K562 (cell line): Measurements from ENCODE around the gene SMAD5. TPM values are rescaled to one million over a fixed set of nuclear protein-coding genes. Genes with fewer than 3 reads are reported as not detected.
A peak's percentile ranks its signal among the peaks of the same experiment; 100 is the strongest.

Source experiments
- ATAC-seq: fragments of 200-7000 bp; cut with Tn5 transposase; 3 replicates; pipeline ENCODE4 v1.9.1; 2020; ENCODE audit warnings: moderate library complexity
- BruUV-seq: library from RNA; stranded (reverse); fragments of 400-500 nt; replicated peaks from 2 replicates; lab custom pipeline; 2021; lab: Mats Ljungman, UMichigan
- CTCF ChIA-PET: fragments of 300-600 bp; formaldehyde crosslinking; extraction: SDS; loops from one replicate; lab custom pipeline; 2021; ENCODE audit warnings: low intra/inter-chr PET ratio; lab: Yijun Ruan, JAX
- POLR2A ChIA-PET: fragments of 300-600, 350-650 bp; sonication (Branson Sonifier 250); formaldehyde crosslinking; extraction: SDS; loops from one replicate; lab custom pipeline; 2021; ENCODE audit warnings: antibody characterized with exemption, inconsistent platforms; lab: Yijun Ruan, JAX
- DNase-seq, 4 experiments: peaks; one replicate each; pipeline versions ENCODE4 v3.0.0 to v3.0.0-alpha.2; 2011 to 2018; ENCODE audit warnings: low spot score in 3 of 4, mixed read lengths in 3 of 4; ENCODE audit errors: extremely low read depth in 1 of 4
- FAIRE-seq: peaks from 2 replicates; lab custom pipeline; 2011; peaks lifted over from hg19 to GRCh38; lab: Jason Lieb, UNC
- H2AFZ ChIP-seq: 2 replicates; pipeline ENCODE4 v1.6.0; 2011; ENCODE audit warnings: low read depth, low read length, control low read depth, inconsistent platforms
- H3K27ac ChIP-seq: fragments of 200-600 bp; 3 replicates; pipeline ENCODE4 v1.8.0; 2011; ENCODE audit warnings: low read depth, mild to moderate bottlenecking, control low read depth, inconsistent platforms, low read length, moderate library complexity, mixed read lengths; ENCODE audit errors: extremely low read depth
- H3K27me3 ChIP-seq, 2 experiments: fragments of 300-600 bp in 1 of 2; 2 replicates in 1 of 2; 3 replicates in 1 of 2; pipeline versions ENCODE4 v1.6.0 to v1.8.0; 2011; ENCODE audit warnings: inconsistent platforms in 2 of 2, low read length in 2 of 2, mild to moderate bottlenecking in 1 of 2, mixed read lengths in 1 of 2, moderate library complexity in 1 of 2; ENCODE audit not compliant: control insufficient read depth in 2 of 2, insufficient read depth in 2 of 2
- H3K36me3 ChIP-seq: fragments of 300-600 bp; 3 replicates; pipeline ENCODE4 v1.8.0; 2011; ENCODE audit warnings: mild to moderate bottlenecking, low read length, inconsistent platforms; ENCODE audit not compliant: control insufficient read depth, insufficient read depth
- H3K4me1 ChIP-seq, 2 experiments: fragments of 200-600 bp in 1 of 2; replicated peaks in 1 of 2; 2 replicates in 1 of 2; 3 replicates in 1 of 2; pipeline versions ENCODE4 v1.5.1 to v1.8.0; 2011; ENCODE audit warnings: inconsistent platforms in 2 of 2, low read length in 2 of 2, mild to moderate bottlenecking in 1 of 2, mixed read lengths in 1 of 2, moderate library complexity in 1 of 2; ENCODE audit not compliant: control insufficient read depth in 2 of 2, insufficient read depth in 2 of 2
- H3K4me2 ChIP-seq: 2 replicates; pipeline ENCODE4 v1.6.1; 2011; ENCODE audit warnings: low read length, control low read depth, inconsistent platforms, mixed read lengths; ENCODE audit not compliant: insufficient read depth
- H3K4me3 ChIP-seq: fragments of 200-600 bp; sonication (generic), shearing (Covaris generic); 2 replicates; pipeline ENCODE4 v1.5.1; 2016; ENCODE audit warnings: control low read depth, inconsistent platforms
- H3K79me2 ChIP-seq: fragments of 200-600 bp; 3 replicates; pipeline ENCODE4 v1.8.0; 2011; ENCODE audit warnings: low read length, inconsistent platforms; ENCODE audit not compliant: control insufficient read depth, insufficient read depth
- H3K9ac ChIP-seq, 2 experiments: 2 replicates each; pipeline versions ENCODE4 v1.6.0 to v1.6.1; 2011; ENCODE audit warnings: low read depth in 2 of 2, low read length in 2 of 2, control low read depth in 1 of 2, inconsistent platforms in 1 of 2, mild to moderate bottlenecking in 1 of 2, mixed read lengths in 1 of 2; ENCODE audit not compliant: insufficient read depth in 1 of 2
- H3K9me1 ChIP-seq: one replicate; pipeline ENCODE4 v1.6.0; 2011; ENCODE audit warnings: inconsistent platforms, mild to moderate bottlenecking, low read length, moderate library complexity; ENCODE audit not compliant: control insufficient read depth, insufficient read depth
- H3K9me3 ChIP-seq: replicated peaks from 2 replicates; pipeline ENCODE4 v1.5.1; 2011; ENCODE audit warnings: low read depth, low read length, inconsistent platforms; ENCODE audit not compliant: control insufficient read depth, insufficient read depth
- H4K20me1 ChIP-seq: replicated peaks from 2 replicates; pipeline ENCODE4 v1.6.1; 2011; ENCODE audit warnings: low read length, inconsistent platforms, mixed read lengths; ENCODE audit not compliant: control insufficient read depth, insufficient read depth
- BRD4 ChIP-seq: fragments of 200-600 bp; sonication (generic); IDR thresholded peaks from 2 replicates; pipeline ENCODE4 v1.6.1; 2017; ENCODE audit warnings: inconsistent platforms
- NRF1 ChIP-seq, 2 experiments: fragments of 450-650 bp; IDR thresholded peaks in 1 of 2; conservative IDR thresholded peaks in 1 of 2; 2 replicates each; pipeline ENCODE4 v1.6.1; 2014; ENCODE audit warnings: mild to moderate bottlenecking in 2 of 2
- ZNF830 ChIP-seq: fragments of 250-450 bp; sonication (Bioruptor Pico); IDR thresholded peaks from 2 replicates; pipeline ENCODE4 v1.5.0; 2021; ENCODE audit warnings: mild to moderate bottlenecking
- ZSCAN32 ChIP-seq: fragments of 450-650 bp; formaldehyde crosslinking; IDR thresholded peaks from 2 replicates; pipeline ENCODE4 v1.4.0; 2020; ENCODE audit warnings: mild to moderate bottlenecking, moderate library complexity
- WGBS: fragments of 100-300 bp; shearing (Covaris generic); methylation state at CpG from one replicate; pipeline ENCODE4 v1.1.6; 2016; ENCODE audit warnings: low coverage, mixed read lengths; ENCODE audit not compliant: insufficient coverage; ENCODE audit errors: missing lambda C conversion rate; 5-methylcytosine and 5-hydroxymethylcytosine counted together
- in situ Hi-C: fragments of 300-500 bp; cut with MboI; formaldehyde crosslinking; loops from 4 replicates; pipeline ENCODE4 v1.15.0; 2018; ENCODE audit warnings: inconsistent platforms, mixed read lengths
- intact Hi-C: fragments of 100-400 bp; cut with micrococcal nuclease; formaldehyde crosslinking; loops from 2 replicates; pipeline ENCODE4 v1.14.2; 2022
- polyA plus RNA-seq, 8 experiments: library from polyadenylated mRNA; depleted of rRNA in 4 of 8; stranded (reverse) in 5 of 8; unstranded in 3 of 8; fragments of >200 nt; fragmentation: Nextera tagmentation in 2 of 8; fragmentation: Illumina TruSeq in 1 of 8; extraction: Ambion mirVana in 2 of 8; extraction: Trizol in 1 of 8; gene quantifications; 2 replicates each; pipeline versions ENCODE4 v1.2.1 to v1.2.3, GENCODE V29; 2011 to 2014; ENCODE audit warnings: inconsistent platforms in 1 of 8, missing spikeins in 1 of 8
- total RNA-seq, 7 experiments: library from RNA; depleted of rRNA in 6 of 7; stranded (reverse); fragments of >200 nt in 6 of 7; fragmentation: Illumina TruSeq in 2 of 7; extraction: Trizol in 2 of 7; gene quantifications; 2 replicates each; pipeline versions ENCODE4 v1.2.1 to v1.2.3, GENCODE V29; 2011 to 2021; ENCODE audit warnings: low replicate concordance in 1 of 7
- TF ChIP-seq, protein P1 (sequence below): fragments of 200-800 bp; sonication (Bioruptor generic); IDR thresholded peaks from 2 replicates; pipeline ENCODE4 v1.6.1; 2017; ENCODE audit warnings: missing genetic modification characterization, missing compliant biosample characterization
- TF ChIP-seq, protein P2 (sequence below): fragments of 450-650 bp; IDR thresholded peaks from 2 replicates; pipeline ENCODE4 v1.6.1; 2016

SMAD5 gene
- total and polyA plus RNA-seq, 9 of the 15 experiments (the other 6 are each of a cell fraction or from before 2014, with no cell fraction given), result 12.4 to 53.9 (median 20.3) TPM

DNA sequence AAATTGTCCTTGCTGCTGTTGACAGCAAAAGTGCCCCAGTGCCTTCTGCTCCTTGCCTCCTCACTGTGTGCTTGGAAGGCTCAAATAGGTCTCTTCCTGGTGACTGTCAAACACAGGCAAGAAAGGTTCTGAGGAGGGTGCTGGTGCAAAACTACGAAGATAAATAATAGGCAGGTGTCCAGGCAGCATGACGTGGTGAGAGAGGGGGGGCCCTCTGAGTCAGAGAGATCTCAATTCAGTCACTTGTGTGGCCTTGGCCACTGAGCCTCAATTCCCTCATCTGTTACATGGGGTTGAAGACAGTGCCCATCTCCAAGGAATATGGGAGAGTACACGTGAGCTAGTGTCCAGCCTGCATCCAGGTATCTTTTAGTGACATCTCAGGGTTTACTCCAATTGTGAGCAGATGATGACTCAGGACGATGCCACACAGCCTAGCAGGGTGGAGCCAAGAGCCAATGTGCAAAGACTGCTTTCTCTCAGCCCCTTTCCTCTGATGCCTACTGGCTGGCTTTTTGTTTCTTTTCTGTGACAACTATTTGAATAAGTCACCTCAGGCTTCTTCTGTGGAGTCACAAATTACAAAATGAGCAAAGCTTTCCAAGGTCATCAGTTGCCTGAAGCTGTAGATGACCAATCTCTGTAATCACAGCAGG lies 90.1 kb downstream of the SMAD5 start:
- no TSS peak for BruUV-seq
- DNase-seq, result no peak
- Histone ChIP-seq H3K9me3 (no peaks in the 10 kb centered on the region), H3K9me1 (no peaks in the 10 kb centered on the region), H3K27me3 (peaks cover 0 to 7% of the 10 kb centered on the region in 2 experiments; a peak in 3 of 5 replicates), H3K9ac (no peak overlapping the region), H4K20me1 (no peaks in the 10 kb centered on the region), H3K79me2 (no peaks in the 10 kb centered on the region), H3K4me2 (no peak overlapping the region), H2AFZ (no peak overlapping the region), H3K27ac (no peak overlapping the region), H3K36me3 (no peaks in the 10 kb centered on the region), H3K4me3 (no peak overlapping the region), H3K4me1 (no peaks in the 10 kb centered on the region)
- ChIA-PET POLR2A (no interaction called here), CTCF (no interaction called here)
- intact Hi-C loops, result no loop called here
- in situ Hi-C loops, result no loop called here
- TF ChIP-seq, protein P1, sequence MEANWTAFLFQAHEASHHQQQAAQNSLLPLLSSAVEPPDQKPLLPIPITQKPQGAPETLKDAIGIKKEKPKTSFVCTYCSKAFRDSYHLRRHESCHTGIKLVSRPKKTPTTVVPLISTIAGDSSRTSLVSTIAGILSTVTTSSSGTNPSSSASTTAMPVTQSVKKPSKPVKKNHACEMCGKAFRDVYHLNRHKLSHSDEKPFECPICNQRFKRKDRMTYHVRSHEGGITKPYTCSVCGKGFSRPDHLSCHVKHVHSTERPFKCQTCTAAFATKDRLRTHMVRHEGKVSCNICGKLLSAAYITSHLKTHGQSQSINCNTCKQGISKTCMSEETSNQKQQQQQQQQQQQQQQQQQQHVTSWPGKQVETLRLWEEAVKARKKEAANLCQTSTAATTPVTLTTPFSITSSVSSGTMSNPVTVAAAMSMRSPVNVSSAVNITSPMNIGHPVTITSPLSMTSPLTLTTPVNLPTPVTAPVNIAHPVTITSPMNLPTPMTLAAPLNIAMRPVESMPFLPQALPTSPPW (CRISPR knock-in tag), result peak; percentile 25; the same call in 1 of the 2 replicates
- no peak for TF ChIP-seq ZNF830
- FAIRE-seq, result no peak
- no peak for ATAC-seq
- WGBS, result 0% methylated on average over 4 of the region's 4 CpGs

GRCh38 chr5:136225796-136226195 lies 93.2 kb downstream of the SMAD5 start:
- TF ChIP-seq ZSCAN32 (CRISPR knock-in tag), result no peak
- TF ChIP-seq, protein P2, sequence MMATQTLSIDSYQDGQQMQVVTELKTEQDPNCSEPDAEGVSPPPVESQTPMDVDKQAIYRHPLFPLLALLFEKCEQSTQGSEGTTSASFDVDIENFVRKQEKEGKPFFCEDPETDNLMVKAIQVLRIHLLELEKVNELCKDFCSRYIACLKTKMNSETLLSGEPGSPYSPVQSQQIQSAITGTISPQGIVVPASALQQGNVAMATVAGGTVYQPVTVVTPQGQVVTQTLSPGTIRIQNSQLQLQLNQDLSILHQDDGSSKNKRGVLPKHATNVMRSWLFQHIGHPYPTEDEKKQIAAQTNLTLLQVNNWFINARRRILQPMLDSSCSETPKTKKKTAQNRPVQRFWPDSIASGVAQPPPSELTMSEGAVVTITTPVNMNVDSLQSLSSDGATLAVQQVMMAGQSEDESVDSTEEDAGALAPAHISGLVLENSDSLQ, result no peak
- no peak for TF ChIP-seq NRF1 (conservative IDR thresholded peaks at IDR 0.05 in 1 of 2, IDR thresholded peaks at IDR 0.05 in 1 of 2)
- no peak for TF ChIP-seq BRD4
- TF ChIP-seq, all 486 proteins: peak for 0
- WGBS, result 0% methylated on average over 1 of the region's 2 CpGs
- no peak overlapping the region for H2AFZ ChIP-seq
- no peaks in the 10 kb centered on the region for H4K20me1 ChIP-seq
- DNase-seq (no peak), FAIRE-seq (no peak), ATAC-seq (no peak)
- no peaks in the 10 kb centered on the region for H3K9me3 ChIP-seq
- ChIA-PET CTCF (no interaction called here), POLR2A (no interaction called here)
- H3K79me2 ChIP-seq, result no peaks in the 10 kb centered on the region
- H3K9ac ChIP-seq, result no peak overlapping the region
- in situ Hi-C loops (no loop called here), intact Hi-C loops (no loop called here)
- no TSS peak for BruUV-seq
- H3K4me3 ChIP-seq, result no peak overlapping the region
- H3K27ac ChIP-seq, result no peak overlapping the region
- no peaks in the 10 kb centered on the region for H3K9me1 ChIP-seq
- H3K36me3 ChIP-seq, result no peaks in the 10 kb centered on the region
- H3K4me2 ChIP-seq, result no peak overlapping the region
- no peaks in the 10 kb centered on the region for H3K4me1 ChIP-seq
- peaks cover 0 to 21% of the 10 kb centered on the region in 2 experiments; a peak in 3 of 5 replicates for H3K27me3 ChIP-seq
